H9 (cell line): ENCODE results near the gene SEMA3F. TPM values are rescaled to one million over a fixed set of nuclear protein-coding genes. Genes with fewer than 3 reads are reported as not detected.

Experiments used
- DNase-seq: peaks from one replicate; pipeline ENCODE4 v3.0.0-alpha.2; 2017
- H2AFZ ChIP-seq: one replicate; pipeline ENCODE4 v1.6.1; 2013; ENCODE audit warnings: mild to moderate bottlenecking, low read length, control low read depth, moderate library complexity
- H2AK5ac ChIP-seq: 2 replicates; pipeline ENCODE4 v1.6.1; 2013; ENCODE audit warnings: low read length, control low read depth, mixed read lengths; ENCODE audit not compliant: insufficient read length
- H2BK120ac ChIP-seq: one replicate; pipeline ENCODE4 v1.6.1; 2013; ENCODE audit warnings: low read depth, mild to moderate bottlenecking, low read length, control low read depth, inconsistent platforms; ENCODE audit not compliant: poor library complexity, severe bottlenecking
- H2BK12ac ChIP-seq: 2 replicates; pipeline ENCODE4 v1.6.1; 2013; ENCODE audit warnings: low read length, control low read depth, mixed read lengths, low read depth; ENCODE audit not compliant: insufficient read length
- H2BK15ac ChIP-seq: 2 replicates; pipeline ENCODE4 v1.6.1; 2013; ENCODE audit warnings: low read depth, low read length, control low read depth
- H2BK20ac ChIP-seq: one replicate; pipeline ENCODE4 v1.6.1; 2013; ENCODE audit warnings: low read depth, mild to moderate bottlenecking, low read length, control low read depth, inconsistent platforms; ENCODE audit not compliant: poor library complexity, severe bottlenecking
- H2BK5ac ChIP-seq: 2 replicates; pipeline ENCODE4 v1.6.1; 2013; ENCODE audit warnings: low read length, control low read depth, mixed read lengths; ENCODE audit not compliant: insufficient read length
- H3K14ac ChIP-seq: 2 replicates; pipeline ENCODE4 v1.6.1; 2013; ENCODE audit warnings: low read length, control low read depth; ENCODE audit not compliant: insufficient read depth
- H3K18ac ChIP-seq: 2 replicates; pipeline ENCODE4 v1.6.1; 2013; ENCODE audit warnings: low read depth, mild to moderate bottlenecking, mixed read lengths, low read length, control low read depth; ENCODE audit not compliant: insufficient read length
- H3K23ac ChIP-seq: 2 replicates; pipeline ENCODE4 v1.6.1; 2013; ENCODE audit warnings: low read length, control low read depth, mixed read lengths, low read depth; ENCODE audit not compliant: insufficient read length
- H3K23me2 ChIP-seq: 2 replicates; pipeline ENCODE4 v1.6.1; 2013; ENCODE audit warnings: low read depth, mild to moderate bottlenecking, mixed read lengths, low read length, control low read depth; ENCODE audit not compliant: insufficient read length, poor library complexity, severe bottlenecking
- H3K27ac ChIP-seq: 2 replicates; pipeline ENCODE4 v1.5.1; 2013; ENCODE audit warnings: low read length, control low read depth, mixed read lengths, low read depth; ENCODE audit not compliant: insufficient read length
- H3K27me3 ChIP-seq: 2 replicates; pipeline ENCODE4 v1.6.1; 2013; ENCODE audit warnings: low read length, control low read depth, inconsistent platforms; ENCODE audit not compliant: insufficient read depth
- H3K4ac ChIP-seq: 2 replicates; pipeline ENCODE4 v1.6.1; 2013; ENCODE audit warnings: low read depth, mild to moderate bottlenecking, control low read depth, inconsistent platforms, low read length, moderate library complexity
- H3K4me1 ChIP-seq: 2 replicates; pipeline ENCODE4 v1.6.1; 2013; ENCODE audit warnings: low read length, control low read depth, inconsistent platforms; ENCODE audit not compliant: insufficient read depth
- H3K4me2 ChIP-seq: 2 replicates; pipeline ENCODE4 v1.6.1; 2013; ENCODE audit warnings: low read length, control low read depth, mixed read lengths; ENCODE audit not compliant: insufficient read length, insufficient read depth
- H3K56ac ChIP-seq: 2 replicates; pipeline ENCODE4 v1.6.1; 2013; ENCODE audit warnings: low read depth, mild to moderate bottlenecking, mixed read lengths, low read length, control low read depth; ENCODE audit not compliant: insufficient read length
- H3K79me1 ChIP-seq: 2 replicates; pipeline ENCODE4 v1.6.1; 2013; ENCODE audit warnings: low read depth, mild to moderate bottlenecking, moderate library complexity, low read length, control low read depth, inconsistent platforms; ENCODE audit not compliant: insufficient read depth, poor library complexity, severe bottlenecking
- H3K79me2 ChIP-seq: 2 replicates; pipeline ENCODE4 v1.6.1; 2013; ENCODE audit warnings: low read length, control low read depth, inconsistent platforms; ENCODE audit not compliant: insufficient read depth
- H3K9ac ChIP-seq: 2 replicates; pipeline ENCODE4 v1.6.1; 2013; ENCODE audit warnings: low read length, control low read depth, mixed read lengths; ENCODE audit not compliant: insufficient read length; ENCODE audit errors: extremely low read depth
- H3K9me3 ChIP-seq: one replicate; pipeline ENCODE4 v1.6.1; 2013; ENCODE audit warnings: low read depth, low read length, inconsistent platforms; ENCODE audit not compliant: control insufficient read depth
- H3T11ph ChIP-seq: one replicate; pipeline ENCODE4 v1.6.1; 2013; ENCODE audit warnings: mild to moderate bottlenecking, low read length, control low read depth, inconsistent platforms
- H4K20me1 ChIP-seq: one replicate; pipeline ENCODE4 v1.6.1; 2013; ENCODE audit not compliant: control insufficient read depth, insufficient read length, insufficient read depth
- H4K5ac ChIP-seq: 2 replicates; pipeline ENCODE4 v1.6.1; 2013; ENCODE audit warnings: low read depth, mild to moderate bottlenecking, mixed read lengths, low read length, control low read depth; ENCODE audit not compliant: insufficient read length
- H4K8ac ChIP-seq: replicated peaks from 2 replicates; pipeline ENCODE4 v1.6.1; 2013; ENCODE audit warnings: low read length, control low read depth, mixed read lengths, low read depth; ENCODE audit not compliant: insufficient read length
- H4K91ac ChIP-seq: 2 replicates; pipeline ENCODE4 v1.6.1; 2013; ENCODE audit warnings: low read depth, mild to moderate bottlenecking, moderate library complexity, mixed read lengths, low read length, control low read depth; ENCODE audit not compliant: insufficient read length
- H3K27ac Mint-ChIP-seq, 3 experiments: 2 replicates in 2 of 3; 3 replicates in 1 of 3; pipeline ENCODE4 v1.8.0; 2020 to 2021; ENCODE audit warnings: mixed read lengths in 3 of 3, mild to moderate bottlenecking in 1 of 3, moderate library complexity in 1 of 3
- H3K27me3 Mint-ChIP-seq: 2 replicates; pipeline ENCODE4 v1.8.0; 2021; ENCODE audit warnings: low read depth, mild to moderate bottlenecking, moderate library complexity, mixed read lengths
- H3K36me3 Mint-ChIP-seq, 3 experiments: 2 replicates in 2 of 3; 3 replicates in 1 of 3; pipeline ENCODE4 v1.8.0; 2020 to 2021; ENCODE audit warnings: low read depth in 3 of 3, mixed read lengths in 3 of 3; ENCODE audit not compliant: insufficient read depth in 1 of 3
- H3K4me1 Mint-ChIP-seq, 2 experiments: 2 replicates each; pipeline ENCODE4 v1.8.0; 2020; ENCODE audit warnings: mixed read lengths in 2 of 2
- H3K4me3 Mint-ChIP-seq, 2 experiments: 2 replicates in 1 of 2; 3 replicates in 1 of 2; pipeline ENCODE4 v1.8.0; 2020 to 2021; ENCODE audit warnings: mild to moderate bottlenecking in 2 of 2, mixed read lengths in 2 of 2, moderate library complexity in 1 of 2
- H3K9me3 Mint-ChIP-seq, 2 experiments: 2 replicates in 1 of 2; 3 replicates in 1 of 2; pipeline ENCODE4 v1.8.0; 2020; ENCODE audit warnings: mild to moderate bottlenecking in 2 of 2, mixed read lengths in 2 of 2, moderate library complexity in 1 of 2
- WGBS: extraction: QIAGEN DNeasy Blood & Tissue Kit; methylation state at CpG from one replicate; pipeline ENCODE4 v1.1.7; 2013; ENCODE audit warnings: missing lambda C conversion rate, low lambda C conversion rate, mixed read lengths; ENCODE audit not compliant: insufficient read length; ENCODE audit errors: extremely low coverage; 5-methylcytosine and 5-hydroxymethylcytosine counted together
- total RNA-seq: library from RNA; stranded (reverse); gene quantifications from 2 replicates; pipeline ENCODE4 v1.2.1, GENCODE V29; 2021
- TF ChIP-seq, protein P1 (sequence below): fragments of 200-600 bp; sonication (generic); conservative IDR thresholded peaks from 3 replicates; pipeline ENCODE4 v1.8.0; 2021; ENCODE audit warnings: antibody characterized with exemption, mild to moderate bottlenecking

The SEMA3F gene
- total RNA-seq, 1 experiment from 2014 or later = 14.3 TPM

DNA sequence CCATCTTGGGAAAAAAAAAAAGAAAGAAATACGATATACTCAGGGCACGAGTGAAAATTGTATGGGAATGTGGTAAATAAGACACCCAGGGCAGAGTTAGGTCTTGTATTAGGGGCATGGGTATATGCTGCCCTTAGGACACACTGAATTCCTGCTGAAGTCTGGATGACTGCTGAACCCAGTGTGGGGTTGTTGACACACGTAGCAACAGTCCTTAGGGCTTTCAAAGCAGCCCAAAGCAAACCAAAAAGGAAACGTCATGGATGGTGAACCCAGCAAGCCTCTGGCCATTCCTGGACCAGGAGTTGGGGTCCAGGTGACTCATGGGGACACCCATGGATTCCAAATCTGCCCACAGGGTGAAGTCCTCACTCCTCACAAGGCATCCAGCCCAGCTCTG, 27.1 kb upstream of the SEMA3F start:
- H2BK120ac ChIP-seq = no peak overlapping the region
- no peak overlapping the region for H3K56ac ChIP-seq
- H3K79me1 ChIP-seq = no peaks in the 10 kb centered on the region
- DNase-seq = no peak
- no peak overlapping the region for H2BK20ac ChIP-seq
- H2AK5ac ChIP-seq = no peak overlapping the region
- H3T11ph ChIP-seq = no peak overlapping the region
- H3K27ac Mint-ChIP-seq = no peak overlapping the region; a peak in 1 of 7 replicates
- no peak overlapping the region for H3K4me2 ChIP-seq
- no peak overlapping the region for H2BK15ac ChIP-seq
- H4K5ac ChIP-seq = no peak overlapping the region
- H3K4ac ChIP-seq = no peak overlapping the region
- H3K27ac ChIP-seq = no peak overlapping the region
- WGBS = no CpG with 5 or more reads among the region's 4 CpGs
- H3K14ac ChIP-seq = no peak overlapping the region
- H2AFZ ChIP-seq = no peak overlapping the region
- no peaks in the 10 kb centered on the region for H3K79me2 ChIP-seq
- no peaks in the 10 kb centered on the region for H3K27me3 ChIP-seq
- H4K91ac ChIP-seq = no peak overlapping the region
- no peak overlapping the region for H3K18ac ChIP-seq
- H3K23me2 ChIP-seq = no peaks in the 10 kb centered on the region
- TF ChIP-seq, protein P1, sequence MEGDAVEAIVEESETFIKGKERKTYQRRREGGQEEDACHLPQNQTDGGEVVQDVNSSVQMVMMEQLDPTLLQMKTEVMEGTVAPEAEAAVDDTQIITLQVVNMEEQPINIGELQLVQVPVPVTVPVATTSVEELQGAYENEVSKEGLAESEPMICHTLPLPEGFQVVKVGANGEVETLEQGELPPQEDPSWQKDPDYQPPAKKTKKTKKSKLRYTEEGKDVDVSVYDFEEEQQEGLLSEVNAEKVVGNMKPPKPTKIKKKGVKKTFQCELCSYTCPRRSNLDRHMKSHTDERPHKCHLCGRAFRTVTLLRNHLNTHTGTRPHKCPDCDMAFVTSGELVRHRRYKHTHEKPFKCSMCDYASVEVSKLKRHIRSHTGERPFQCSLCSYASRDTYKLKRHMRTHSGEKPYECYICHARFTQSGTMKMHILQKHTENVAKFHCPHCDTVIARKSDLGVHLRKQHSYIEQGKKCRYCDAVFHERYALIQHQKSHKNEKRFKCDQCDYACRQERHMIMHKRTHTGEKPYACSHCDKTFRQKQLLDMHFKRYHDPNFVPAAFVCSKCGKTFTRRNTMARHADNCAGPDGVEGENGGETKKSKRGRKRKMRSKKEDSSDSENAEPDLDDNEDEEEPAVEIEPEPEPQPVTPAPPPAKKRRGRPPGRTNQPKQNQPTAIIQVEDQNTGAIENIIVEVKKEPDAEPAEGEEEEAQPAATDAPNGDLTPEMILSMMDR = no peak
- no peaks in the 10 kb centered on the region for H4K20me1 ChIP-seq
- H3K4me1 Mint-ChIP-seq = peaks cover 25 to 41% of the 10 kb centered on the region in 2 experiments
- H4K8ac ChIP-seq = no peak overlapping the region
- H3K23ac ChIP-seq = no peak overlapping the region
- H3K36me3 Mint-ChIP-seq = no peaks in the 10 kb centered on the region; a peak in 2 of 7 replicates
- no peak overlapping the region; a peak in 1 of 5 replicates for H3K4me3 Mint-ChIP-seq
- no peak overlapping the region for H2BK12ac ChIP-seq
- H3K9ac ChIP-seq = no peak overlapping the region
- no peaks in the 10 kb centered on the region for H3K9me3 ChIP-seq
- H3K9me3 Mint-ChIP-seq = no peaks in the 10 kb centered on the region
- H3K27me3 Mint-ChIP-seq = no peaks in the 10 kb centered on the region; the same call in 1 of the 2 replicates
- peaks cover 4% of the 10 kb centered on the region; the same call in 1 of the 2 replicates for H3K4me1 ChIP-seq
- no peak overlapping the region for H2BK5ac ChIP-seq
